ENCODE results near the gene KLHL21.
"Not testable (repeated sequence)": the region's sequence is repeated elsewhere in the genome, so short reads cannot be mapped to it uniquely, and the experiment has no call there.

DNA sequence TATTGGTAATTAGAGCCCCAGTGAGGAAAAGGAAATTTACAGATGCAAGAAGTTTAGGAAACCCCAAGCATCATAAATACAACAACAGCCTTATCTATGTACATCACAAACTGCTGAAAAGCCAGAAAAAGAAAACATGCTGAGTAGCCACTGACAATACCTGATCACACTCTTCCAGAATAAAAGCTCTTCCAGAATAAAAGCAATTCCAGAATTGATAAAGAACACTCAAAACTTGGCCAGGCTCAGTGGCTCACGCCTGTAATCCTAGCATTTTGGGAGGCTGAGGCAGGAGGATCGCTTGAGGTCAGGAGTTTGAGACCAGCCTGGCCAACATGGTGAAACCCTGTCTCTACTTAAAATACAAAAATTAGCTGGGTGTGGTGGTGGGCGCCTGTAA is 38.2 kb upstream of the KLHL21 start:
- TF ChIP-seq, protein P1, sequence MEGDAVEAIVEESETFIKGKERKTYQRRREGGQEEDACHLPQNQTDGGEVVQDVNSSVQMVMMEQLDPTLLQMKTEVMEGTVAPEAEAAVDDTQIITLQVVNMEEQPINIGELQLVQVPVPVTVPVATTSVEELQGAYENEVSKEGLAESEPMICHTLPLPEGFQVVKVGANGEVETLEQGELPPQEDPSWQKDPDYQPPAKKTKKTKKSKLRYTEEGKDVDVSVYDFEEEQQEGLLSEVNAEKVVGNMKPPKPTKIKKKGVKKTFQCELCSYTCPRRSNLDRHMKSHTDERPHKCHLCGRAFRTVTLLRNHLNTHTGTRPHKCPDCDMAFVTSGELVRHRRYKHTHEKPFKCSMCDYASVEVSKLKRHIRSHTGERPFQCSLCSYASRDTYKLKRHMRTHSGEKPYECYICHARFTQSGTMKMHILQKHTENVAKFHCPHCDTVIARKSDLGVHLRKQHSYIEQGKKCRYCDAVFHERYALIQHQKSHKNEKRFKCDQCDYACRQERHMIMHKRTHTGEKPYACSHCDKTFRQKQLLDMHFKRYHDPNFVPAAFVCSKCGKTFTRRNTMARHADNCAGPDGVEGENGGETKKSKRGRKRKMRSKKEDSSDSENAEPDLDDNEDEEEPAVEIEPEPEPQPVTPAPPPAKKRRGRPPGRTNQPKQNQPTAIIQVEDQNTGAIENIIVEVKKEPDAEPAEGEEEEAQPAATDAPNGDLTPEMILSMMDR (IDR thresholded peaks at IDR 0.05), result not testable (repeated sequence)
- not testable (repeated sequence) for TF ChIP-seq EZH2 (IDR thresholded peaks at IDR 0.05; ENCODE audit: borderline replicate concordance, insufficient read depth, low read depth, low read length, poor library complexity, severe bottlenecking)

Measured in B cell (primary cell).